Upper lobe of left lung (tissue), 4 donors: Measurements from ENCODE around the gene PLPPR1.

ENCODE experiments used
- EP300 ChIP-seq, 4 donors: sonication (generic); formaldehyde crosslinking; IDR thresholded peaks; one replicate each; pipeline ENCODE4 v1.5.1; 2017; ENCODE audit warnings: antibody characterized with exemption in 4 of 4, control low read depth in 2 of 4
- POLR2A ChIP-seq, 4 donors: fragments of 450-650 bp; IDR thresholded peaks; one replicate each; pipeline ENCODE4 v1.5.1; 2016 to 2017; ENCODE audit warnings: antibody characterized with exemption in 4 of 4, mild to moderate bottlenecking in 2 of 4
- POLR2AphosphoS5 ChIP-seq, 2 donors: sonication (generic); formaldehyde crosslinking; IDR thresholded peaks; one replicate each; pipeline ENCODE4 v1.5.1; 2017; ENCODE audit warnings: antibody characterized with exemption in 2 of 2
- TF ChIP-seq, protein P1 (sequence below), 6 experiments: fragments of 450-650 bp in 4 of 6; fragments of 200-600 bp in 2 of 6; sonication (generic) in 2 of 6; IDR thresholded peaks; one replicate each; pipeline ENCODE4 v1.5.1; 2016 to 2019; ENCODE audit warnings: antibody characterized with exemption in 6 of 6

DNA sequence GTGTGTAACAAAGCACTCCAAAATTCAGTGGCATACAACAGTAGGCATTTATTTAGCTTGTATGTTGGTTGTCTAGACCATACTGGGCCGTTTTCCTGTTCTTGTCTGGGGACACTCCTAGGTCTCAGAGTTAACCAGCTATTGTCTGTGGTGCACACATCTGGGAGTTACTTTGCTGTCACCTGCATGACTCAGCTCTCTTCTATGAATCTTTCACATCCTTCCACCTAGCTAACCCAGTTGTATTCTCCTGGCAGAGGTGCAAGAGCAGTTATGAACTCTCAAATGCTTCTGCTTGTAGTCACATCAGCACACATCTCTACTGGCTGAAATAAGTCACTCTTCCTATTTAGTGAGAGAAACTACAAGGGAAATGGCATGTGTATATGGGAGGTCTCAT lies 218.2 kb downstream of the PLPPR1 start:
- no peak for TF ChIP-seq POLR2A (IDR thresholded peaks at IDR 0.05)
- TF ChIP-seq, protein P1, sequence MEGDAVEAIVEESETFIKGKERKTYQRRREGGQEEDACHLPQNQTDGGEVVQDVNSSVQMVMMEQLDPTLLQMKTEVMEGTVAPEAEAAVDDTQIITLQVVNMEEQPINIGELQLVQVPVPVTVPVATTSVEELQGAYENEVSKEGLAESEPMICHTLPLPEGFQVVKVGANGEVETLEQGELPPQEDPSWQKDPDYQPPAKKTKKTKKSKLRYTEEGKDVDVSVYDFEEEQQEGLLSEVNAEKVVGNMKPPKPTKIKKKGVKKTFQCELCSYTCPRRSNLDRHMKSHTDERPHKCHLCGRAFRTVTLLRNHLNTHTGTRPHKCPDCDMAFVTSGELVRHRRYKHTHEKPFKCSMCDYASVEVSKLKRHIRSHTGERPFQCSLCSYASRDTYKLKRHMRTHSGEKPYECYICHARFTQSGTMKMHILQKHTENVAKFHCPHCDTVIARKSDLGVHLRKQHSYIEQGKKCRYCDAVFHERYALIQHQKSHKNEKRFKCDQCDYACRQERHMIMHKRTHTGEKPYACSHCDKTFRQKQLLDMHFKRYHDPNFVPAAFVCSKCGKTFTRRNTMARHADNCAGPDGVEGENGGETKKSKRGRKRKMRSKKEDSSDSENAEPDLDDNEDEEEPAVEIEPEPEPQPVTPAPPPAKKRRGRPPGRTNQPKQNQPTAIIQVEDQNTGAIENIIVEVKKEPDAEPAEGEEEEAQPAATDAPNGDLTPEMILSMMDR (IDR thresholded peaks at IDR 0.05): no peak
- TF ChIP-seq POLR2AphosphoS5 (IDR thresholded peaks at IDR 0.05): no peak
- no peak for TF ChIP-seq EP300 (IDR thresholded peaks at IDR 0.05)
